Karpas-422 (cell line): Measurements from ENCODE around the gene NOX5. TPM values are rescaled to one million over a fixed set of nuclear protein-coding genes. Genes with fewer than 3 reads are reported as not detected.

Experiments
- DNase-seq: peaks from one replicate; pipeline ENCODE4 v3.0.0-alpha.2; 2015
- H2AFZ ChIP-seq: fragments of 200-600 bp; sonication (generic); 2 replicates; pipeline ENCODE4 v1.6.1; 2014; ENCODE audit warnings: antibody characterized with exemption, low read length, mixed read lengths
- H3K27ac ChIP-seq: fragments of 200-600 bp; sonication (generic); 2 replicates; pipeline ENCODE4 v1.5.1; 2014; ENCODE audit warnings: mild to moderate bottlenecking, low read length, moderate library complexity
- H3K27me3 ChIP-seq: fragments of 200-600 bp; sonication (generic); 2 replicates; pipeline ENCODE4 v1.6.1; 2014; ENCODE audit warnings: low read length, mixed read lengths
- H3K36me3 ChIP-seq: fragments of 200-600 bp; sonication (generic); 2 replicates; pipeline ENCODE4 v1.6.1; 2014; ENCODE audit warnings: low read length, mixed read lengths; ENCODE audit not compliant: insufficient read depth
- H3K4me1 ChIP-seq: fragments of 200-600 bp; sonication (generic); 2 replicates; pipeline ENCODE4 v1.6.1; 2014; ENCODE audit warnings: mild to moderate bottlenecking, low read length, mixed read lengths
- H3K4me2 ChIP-seq: fragments of 200-600 bp; sonication (generic); 2 replicates; pipeline ENCODE4 v1.6.1; 2014; ENCODE audit warnings: low read length, low read depth, mild to moderate bottlenecking; ENCODE audit not compliant: poor library complexity, severe bottlenecking
- H3K4me3 ChIP-seq: fragments of 200-600 bp; sonication (generic); 2 replicates; pipeline ENCODE4 v1.5.1; 2014; ENCODE audit warnings: mild to moderate bottlenecking, antibody characterized with exemption, low read length, mixed read lengths
- H3K79me2 ChIP-seq: fragments of 200-600 bp; sonication (generic); 2 replicates; pipeline ENCODE4 v1.6.1; 2014; ENCODE audit warnings: mild to moderate bottlenecking, low read length, mixed read lengths
- H3K9ac ChIP-seq: fragments of 200-600 bp; sonication (generic); 2 replicates; pipeline ENCODE4 v1.6.0; 2014; ENCODE audit warnings: low read length
- H3K9me2 ChIP-seq: fragments of 200-600 bp; sonication (generic), shearing (Covaris generic); replicated peaks from 2 replicates; pipeline ENCODE4 v1.6.0; 2014; ENCODE audit warnings: mild to moderate bottlenecking, low read length, moderate library complexity; ENCODE audit not compliant: insufficient read depth
- H3K9me3 ChIP-seq: fragments of 300-700, 200-600 bp; sonication (generic); 2 replicates; pipeline ENCODE4 v1.6.1; 2014; ENCODE audit warnings: low read length, mixed read lengths
- H4K20me1 ChIP-seq: fragments of 200-600 bp; sonication (generic); 2 replicates; pipeline ENCODE4 v1.6.1; 2014; ENCODE audit warnings: mild to moderate bottlenecking, antibody characterized with exemption, low read length, low read depth; ENCODE audit not compliant: insufficient read depth
- total RNA-seq: library from RNA; depleted of rRNA; stranded (reverse); fragments of >200 nt; shearing (Covaris generic); gene quantifications from 2 replicates; pipeline ENCODE4 v1.2.3, GENCODE V29; 2014; ENCODE audit warnings: low replicate concordance

Gene NOX5
- total RNA-seq, 1 experiment from 2014 or later = not detected

DNA sequence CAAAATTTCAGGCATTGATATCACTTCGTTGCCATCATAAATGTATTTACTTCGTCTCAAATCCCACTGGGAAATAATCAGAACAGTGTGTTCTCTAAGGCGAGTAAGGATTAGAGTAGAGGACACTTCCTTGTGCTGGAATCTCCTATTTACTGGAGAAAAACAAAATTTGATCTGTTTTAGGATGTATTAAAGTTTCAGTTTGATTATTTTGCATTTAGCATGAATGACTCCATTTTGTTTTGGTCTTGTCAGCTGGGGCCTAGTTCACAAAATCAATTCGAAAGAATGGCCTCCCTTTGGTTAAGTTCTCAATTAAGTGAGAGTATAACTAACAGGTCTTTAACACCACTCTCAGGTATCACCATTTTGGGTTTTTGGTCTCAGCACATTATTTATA is 11.7 kb upstream of the NOX5 start:
- Histone ChIP-seq H3K9me2 (no peaks in the 10 kb centered on the region), H2AFZ (no peak overlapping the region), H3K9ac (no peak overlapping the region), H3K4me1 (no peaks in the 10 kb centered on the region), H3K4me2 (no peak overlapping the region), H3K27ac (no peak overlapping the region), H3K36me3 (no peaks in the 10 kb centered on the region), H3K9me3 (no peaks in the 10 kb centered on the region), H4K20me1 (no peaks in the 10 kb centered on the region), H3K79me2 (no peaks in the 10 kb centered on the region), H3K27me3 (no peaks in the 10 kb centered on the region), H3K4me3 (no peak overlapping the region)
- DNase-seq = no peak

DNA sequence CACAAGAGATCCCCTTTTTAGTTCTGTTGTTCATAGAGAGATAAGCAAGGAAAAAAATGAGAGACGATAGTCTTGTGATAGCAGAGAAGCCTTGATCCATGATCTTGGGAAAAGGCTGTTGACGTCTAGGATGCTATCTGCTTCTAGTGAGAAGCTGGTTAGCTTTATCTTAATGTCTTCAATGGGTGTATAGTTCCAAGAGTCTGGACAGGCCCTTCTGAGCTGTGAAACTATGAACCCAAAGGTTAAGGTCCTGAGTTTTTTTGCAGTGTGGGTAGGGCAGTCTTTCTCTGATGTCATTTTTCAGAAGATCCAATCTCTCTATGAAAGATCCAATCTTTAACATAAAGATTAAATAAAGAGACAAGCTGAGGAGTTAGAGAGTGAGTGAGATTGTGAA is 10.5 kb upstream of the NOX5 start:
- H3K4me2 ChIP-seq = no peak overlapping the region
- no peak overlapping the region for H2AFZ ChIP-seq
- H3K27me3 ChIP-seq = no peaks in the 10 kb centered on the region
- H4K20me1 ChIP-seq = no peaks in the 10 kb centered on the region
- no peak overlapping the region for H3K4me3 ChIP-seq
- peaks cover 4% of the 10 kb centered on the region; the same call in 1 of the 2 replicates for H3K9me3 ChIP-seq
- DNase-seq = no peak
- H3K9ac ChIP-seq = no peak overlapping the region
- no peak overlapping the region for H3K27ac ChIP-seq
- H3K36me3 ChIP-seq = no peaks in the 10 kb centered on the region
- H3K79me2 ChIP-seq = no peaks in the 10 kb centered on the region
- no peaks in the 10 kb centered on the region for H3K9me2 ChIP-seq
- H3K4me1 ChIP-seq = no peaks in the 10 kb centered on the region

DNA sequence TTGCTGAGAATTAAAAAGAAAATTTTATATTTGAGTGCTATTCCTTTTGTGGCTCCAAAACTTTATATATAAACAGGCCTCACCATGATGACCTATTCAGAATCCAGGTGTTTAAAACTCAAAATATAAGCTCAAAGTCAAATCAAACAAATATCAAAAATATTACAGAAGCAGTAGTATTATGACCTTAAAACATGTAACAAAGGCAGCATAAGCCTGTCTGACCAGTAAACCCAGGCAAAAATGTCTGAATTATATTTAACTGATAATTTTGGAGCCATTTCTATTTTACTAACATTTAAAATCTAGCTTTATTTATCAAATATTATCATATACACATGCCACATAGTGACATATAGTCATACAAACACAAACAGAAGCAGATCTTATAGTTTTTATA is 6.4 kb upstream of the NOX5 start:
- no peak for DNase-seq

DNA sequence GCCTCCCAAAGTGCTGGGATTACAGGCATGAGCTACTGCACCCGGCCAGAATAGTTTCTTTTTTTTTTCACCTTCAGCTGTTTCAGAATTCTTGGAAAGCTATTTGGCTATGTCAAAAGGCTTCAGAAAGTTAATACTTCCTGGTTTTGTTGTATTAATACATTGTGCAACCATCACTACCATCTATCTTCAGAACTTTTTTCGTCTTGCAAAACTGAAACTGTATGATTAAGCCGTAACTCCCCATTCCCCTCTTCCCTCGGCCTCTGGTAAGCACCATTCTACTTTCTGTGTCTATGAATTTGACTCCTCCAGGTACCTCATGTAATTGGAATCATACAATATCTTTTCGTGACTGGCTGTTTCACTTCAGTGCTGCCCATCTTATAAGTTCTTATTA is 5.2 kb upstream of the NOX5 start:
- no peak overlapping the region for H3K4me2 ChIP-seq
- H3K9ac ChIP-seq = no peak overlapping the region
- no peaks in the 10 kb centered on the region for H3K79me2 ChIP-seq
- DNase-seq = no peak
- H4K20me1 ChIP-seq = no peaks in the 10 kb centered on the region
- H3K4me3 ChIP-seq = no peak overlapping the region
- no peaks in the 10 kb centered on the region for H3K36me3 ChIP-seq
- no peaks in the 10 kb centered on the region for H3K9me2 ChIP-seq
- H3K27me3 ChIP-seq = no peaks in the 10 kb centered on the region
- H3K9me3 ChIP-seq = peaks cover 4% of the 10 kb centered on the region; the same call in 1 of the 2 replicates
- no peak overlapping the region for H2AFZ ChIP-seq
- no peak overlapping the region for H3K27ac ChIP-seq
- no peaks in the 10 kb centered on the region for H3K4me1 ChIP-seq

More for the DNA sequence above, 6.4 kb upstream of the NOX5 start:
- Histone ChIP-seq H3K4me1 (no peaks in the 10 kb centered on the region), H3K36me3 (no peaks in the 10 kb centered on the region), H3K9me2 (no peaks in the 10 kb centered on the region), H3K27ac (no peak overlapping the region), H3K9me3 (peaks cover 4% of the 10 kb centered on the region; the same call in 1 of the 2 replicates), H4K20me1 (no peaks in the 10 kb centered on the region), H3K4me3 (no peak overlapping the region), H2AFZ (no peak overlapping the region), H3K9ac (no peak overlapping the region), H3K4me2 (no peak overlapping the region), H3K27me3 (no peaks in the 10 kb centered on the region), H3K79me2 (no peaks in the 10 kb centered on the region)

DNA sequence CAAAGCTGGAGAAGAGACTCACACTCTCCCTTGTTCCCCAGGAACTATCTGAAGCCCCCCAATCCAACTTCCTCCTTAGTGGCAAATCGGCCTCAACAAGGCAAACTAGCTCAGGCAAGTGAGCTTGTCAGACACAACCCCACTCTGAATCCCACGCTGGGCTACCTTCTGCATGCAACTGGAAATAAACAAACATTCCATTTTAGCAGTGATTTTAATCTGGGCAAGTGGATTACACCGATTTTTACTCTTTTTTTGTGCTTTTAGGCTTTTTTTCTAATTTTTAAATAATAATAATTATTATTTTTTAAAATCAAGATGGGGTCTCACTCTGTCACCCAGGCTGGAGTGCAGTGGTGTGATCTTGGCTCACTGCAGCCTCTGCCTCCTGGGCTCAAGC is 2.9 kb upstream of the NOX5 start:
- no peak overlapping the region for H3K27ac ChIP-seq
- H4K20me1 ChIP-seq = no peaks in the 10 kb centered on the region
- H3K79me2 ChIP-seq = no peaks in the 10 kb centered on the region
- no peaks in the 10 kb centered on the region for H3K27me3 ChIP-seq
- H3K9me3 ChIP-seq = peaks cover 4% of the 10 kb centered on the region; the same call in 1 of the 2 replicates
- H3K4me1 ChIP-seq = no peaks in the 10 kb centered on the region
- no peaks in the 10 kb centered on the region for H3K36me3 ChIP-seq
- no peaks in the 10 kb centered on the region for H3K9me2 ChIP-seq
- H2AFZ ChIP-seq = no peak overlapping the region
- H3K4me3 ChIP-seq = no peak overlapping the region
- no peak overlapping the region for H3K9ac ChIP-seq
- no peak overlapping the region for H3K4me2 ChIP-seq
- no peak for DNase-seq

DNA sequence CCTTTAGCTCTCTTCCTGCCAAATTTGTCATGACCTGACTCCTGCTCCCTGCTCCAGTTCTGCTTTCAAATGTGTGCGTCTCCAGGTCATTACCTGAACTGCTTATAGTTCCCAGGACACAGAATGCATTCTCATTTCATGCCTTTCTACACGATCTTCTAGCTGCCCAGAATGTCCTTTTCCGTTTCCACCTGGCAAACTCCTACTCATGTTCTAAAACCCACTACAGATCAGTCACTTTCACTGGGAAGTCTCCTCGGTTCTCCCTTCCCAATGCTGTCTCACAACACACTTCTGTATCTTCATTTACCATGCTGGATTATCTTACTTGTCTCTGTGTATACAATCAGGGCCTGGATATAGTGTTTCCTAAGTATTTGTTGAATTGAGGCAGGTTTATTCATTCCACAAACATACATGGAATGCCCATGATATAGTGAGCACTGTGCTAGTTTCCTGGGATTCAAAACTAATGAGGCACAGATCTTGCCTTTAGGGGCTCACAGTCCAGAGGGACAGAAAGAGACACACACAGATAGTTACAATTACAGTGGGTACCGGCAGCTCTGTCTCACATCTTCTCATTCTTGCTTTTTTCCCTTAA is 1.6 kb upstream of the NOX5 start:
- H3K9ac ChIP-seq = no peak overlapping the region
- no peaks in the 10 kb centered on the region for H3K79me2 ChIP-seq
- H4K20me1 ChIP-seq = no peaks in the 10 kb centered on the region
- no peak overlapping the region for H3K4me3 ChIP-seq
- no peaks in the 10 kb centered on the region for H3K27me3 ChIP-seq
- no peaks in the 10 kb centered on the region for H3K4me1 ChIP-seq
- H2AFZ ChIP-seq = no peak overlapping the region
- no peak for DNase-seq
- peaks cover 4% of the 10 kb centered on the region; the same call in 1 of the 2 replicates for H3K9me3 ChIP-seq
- H3K27ac ChIP-seq = no peak overlapping the region
- H3K36me3 ChIP-seq = no peaks in the 10 kb centered on the region
- no peak overlapping the region for H3K4me2 ChIP-seq
- no peaks in the 10 kb centered on the region for H3K9me2 ChIP-seq

DNA sequence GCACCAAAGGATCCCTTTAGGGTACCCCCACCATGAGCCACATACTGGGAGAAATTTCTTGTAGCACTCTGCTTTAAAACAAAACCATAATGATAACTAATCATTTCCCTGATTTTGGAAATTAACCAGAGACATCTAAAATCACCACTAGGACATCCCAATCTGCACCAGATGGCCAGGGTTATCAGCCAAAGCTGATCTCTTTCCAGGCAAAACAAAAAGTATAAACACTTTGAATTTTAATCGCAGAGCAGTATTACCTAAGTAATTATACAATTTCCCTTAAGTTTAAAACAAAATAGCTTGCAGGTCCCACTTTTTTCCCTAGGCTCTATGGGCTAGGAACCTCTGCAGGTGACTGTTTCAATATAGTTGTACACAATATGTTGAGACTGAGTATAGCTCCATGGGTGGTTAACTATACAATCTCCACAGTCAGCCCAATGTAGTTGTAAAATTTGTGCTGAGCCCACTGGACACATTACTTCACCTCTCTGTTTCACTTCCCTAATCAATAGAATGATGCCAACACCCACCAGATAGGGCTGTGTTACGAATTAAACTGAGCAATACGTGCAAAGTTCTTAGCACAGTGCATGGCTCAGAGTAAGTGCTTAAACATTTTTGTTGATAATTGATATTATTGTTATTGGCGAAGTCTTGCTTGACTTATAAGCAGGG is 629 bp upstream of the NOX5 start:
- Histone ChIP-seq H3K27ac (no peak overlapping the region), H2AFZ (no peak overlapping the region), H3K36me3 (no peaks in the 10 kb centered on the region), H3K9ac (no peak overlapping the region), H3K9me2 (no peaks in the 10 kb centered on the region), H3K9me3 (no peaks in the 10 kb centered on the region; the same call in 1 of the 2 replicates), H4K20me1 (no peaks in the 10 kb centered on the region), H3K27me3 (no peaks in the 10 kb centered on the region), H3K4me3 (no peak overlapping the region), H3K79me2 (no peaks in the 10 kb centered on the region), H3K4me1 (no peaks in the 10 kb centered on the region), H3K4me2 (no peak overlapping the region)
- no peak for DNase-seq

DNA sequence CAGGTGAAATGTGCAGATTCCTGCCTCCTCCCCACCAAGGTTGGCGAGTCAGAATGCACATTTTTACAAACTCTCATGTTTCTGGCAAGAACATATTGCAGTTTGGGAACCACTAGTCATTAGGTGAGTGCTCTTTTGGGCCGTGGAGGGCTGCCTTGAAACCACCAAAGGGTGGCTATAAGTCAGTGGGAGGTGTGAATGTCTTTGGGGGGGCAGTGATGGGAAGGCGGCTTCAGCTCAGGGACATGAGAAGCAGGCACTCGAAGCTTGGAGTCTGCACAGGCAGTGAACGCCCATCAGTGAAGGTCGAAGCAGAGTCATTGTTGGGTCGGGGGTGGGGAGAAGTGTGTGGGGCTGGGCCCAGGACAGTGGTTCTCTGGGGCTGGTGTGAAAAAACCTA is 1.1 kb downstream of the NOX5 start:
- no peak overlapping the region for H3K9ac ChIP-seq
- H3K9me3 ChIP-seq = no peaks in the 10 kb centered on the region
- no peaks in the 10 kb centered on the region for H3K79me2 ChIP-seq
- H3K4me2 ChIP-seq = no peak overlapping the region
- H2AFZ ChIP-seq = no peak overlapping the region
- no peak for DNase-seq
- H4K20me1 ChIP-seq = no peaks in the 10 kb centered on the region
- no peaks in the 10 kb centered on the region for H3K9me2 ChIP-seq
- no peaks in the 10 kb centered on the region for H3K4me1 ChIP-seq
- no peaks in the 10 kb centered on the region for H3K27me3 ChIP-seq
- H3K4me3 ChIP-seq = no peak overlapping the region
- no peak overlapping the region for H3K27ac ChIP-seq
- no peaks in the 10 kb centered on the region for H3K36me3 ChIP-seq
